ENCODE results near the gene TMIGD3.
"Not testable (repeated sequence)": the region's sequence is repeated elsewhere in the genome, so short reads cannot be mapped to it uniquely, and the experiment has no call there.

The TMIGD3 gene

DNA sequence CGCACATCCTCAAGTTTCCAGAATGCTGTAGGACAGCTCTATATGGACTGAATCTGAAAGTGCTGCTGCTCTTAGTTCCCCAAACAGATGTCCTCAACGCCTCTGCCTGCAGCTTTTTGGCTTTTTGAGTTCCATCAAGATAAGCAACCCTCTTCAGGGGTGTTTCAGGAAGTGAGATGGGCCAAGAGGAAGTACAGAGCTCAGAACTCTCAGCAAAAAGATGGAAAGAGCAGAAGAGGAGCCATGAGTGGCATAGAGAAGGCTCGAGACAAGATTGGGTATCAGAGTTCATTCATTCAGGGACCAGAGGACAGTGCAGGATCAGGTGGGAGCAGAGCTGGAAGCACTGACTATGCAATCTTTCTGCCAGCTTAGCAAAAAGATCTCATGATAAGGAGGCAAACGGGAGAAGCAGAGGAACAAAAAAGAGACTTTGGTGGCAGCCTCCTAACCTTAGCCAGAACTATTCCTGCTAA is at the start of gene TMIGD3, which contains the start of gene ADORA3:
TSS of gene TMIGD3 (minus strand) at position 49 of the 476 bp plus-strand sequence. CDS start 279 bp downstream, outside the sequence.
TSS of gene ADORA3 (minus strand) at position 49 of the 476 bp plus-strand sequence. CDS start 279 bp downstream, outside the sequence.
- no peak for DNase-seq (ENCODE audit: low read depth)
- H3K4me3 ChIP-seq (ENCODE audit: low read depth, low read length) = no peak within 1 kb of the TSS
- TF ChIP-seq, protein P1, sequence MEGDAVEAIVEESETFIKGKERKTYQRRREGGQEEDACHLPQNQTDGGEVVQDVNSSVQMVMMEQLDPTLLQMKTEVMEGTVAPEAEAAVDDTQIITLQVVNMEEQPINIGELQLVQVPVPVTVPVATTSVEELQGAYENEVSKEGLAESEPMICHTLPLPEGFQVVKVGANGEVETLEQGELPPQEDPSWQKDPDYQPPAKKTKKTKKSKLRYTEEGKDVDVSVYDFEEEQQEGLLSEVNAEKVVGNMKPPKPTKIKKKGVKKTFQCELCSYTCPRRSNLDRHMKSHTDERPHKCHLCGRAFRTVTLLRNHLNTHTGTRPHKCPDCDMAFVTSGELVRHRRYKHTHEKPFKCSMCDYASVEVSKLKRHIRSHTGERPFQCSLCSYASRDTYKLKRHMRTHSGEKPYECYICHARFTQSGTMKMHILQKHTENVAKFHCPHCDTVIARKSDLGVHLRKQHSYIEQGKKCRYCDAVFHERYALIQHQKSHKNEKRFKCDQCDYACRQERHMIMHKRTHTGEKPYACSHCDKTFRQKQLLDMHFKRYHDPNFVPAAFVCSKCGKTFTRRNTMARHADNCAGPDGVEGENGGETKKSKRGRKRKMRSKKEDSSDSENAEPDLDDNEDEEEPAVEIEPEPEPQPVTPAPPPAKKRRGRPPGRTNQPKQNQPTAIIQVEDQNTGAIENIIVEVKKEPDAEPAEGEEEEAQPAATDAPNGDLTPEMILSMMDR (conservative IDR thresholded peaks at IDR 0.05; ENCODE audit: low read depth, low read length) = no peak

DNA sequence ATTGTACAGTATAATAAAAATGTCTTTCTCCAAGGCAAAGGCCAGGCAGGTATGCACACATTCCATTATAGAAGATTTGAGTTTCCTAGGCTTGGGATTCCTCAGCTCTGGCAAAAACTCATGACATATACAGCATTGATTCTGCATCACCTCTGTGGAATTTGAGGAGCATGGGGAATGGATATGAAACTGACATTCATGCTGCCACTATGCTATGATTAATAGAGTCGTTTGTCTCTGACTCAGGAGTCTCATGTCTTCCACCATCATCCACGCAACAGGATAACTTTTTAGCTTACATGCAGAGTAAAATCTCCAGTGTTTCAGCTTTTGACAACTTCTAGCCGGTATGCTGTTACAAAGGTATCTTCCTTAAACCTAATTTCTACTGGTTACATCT is 49.8 kb upstream of the TMIGD3 start:
- no peak overlapping the region for H3K4me3 ChIP-seq (ENCODE audit: low read depth, low read length)
- TF ChIP-seq, protein P1 (conservative IDR thresholded peaks at IDR 0.05; ENCODE audit: low read depth, low read length) = no peak
- DNase-seq (ENCODE audit: low read depth) = peak; percentile 58

DNA sequence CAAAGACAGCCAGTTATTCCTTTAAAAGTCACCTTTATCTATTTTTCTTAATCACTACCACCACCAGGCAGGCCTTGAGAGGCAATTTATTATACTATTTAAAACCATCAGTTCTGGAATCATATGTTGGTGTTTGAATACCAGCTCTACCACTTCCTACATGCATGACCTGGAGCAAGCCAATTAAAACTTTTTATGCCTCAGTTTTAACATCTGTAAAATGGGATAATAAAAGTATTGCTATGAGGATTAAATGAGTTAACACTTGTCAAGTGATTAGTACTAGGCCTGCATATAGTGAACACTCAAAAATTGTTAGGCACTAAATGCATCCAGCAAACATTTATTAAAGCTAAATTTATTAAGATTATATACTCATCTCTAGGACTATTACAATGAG is 49.2 kb upstream of the TMIGD3 start:
- H3K4me3 ChIP-seq (ENCODE audit: low read depth, low read length) = no peak overlapping the region
- no peak for DNase-seq (ENCODE audit: low read depth)
- TF ChIP-seq, protein P1 (conservative IDR thresholded peaks at IDR 0.05; ENCODE audit: low read depth, low read length) = no peak

DNA sequence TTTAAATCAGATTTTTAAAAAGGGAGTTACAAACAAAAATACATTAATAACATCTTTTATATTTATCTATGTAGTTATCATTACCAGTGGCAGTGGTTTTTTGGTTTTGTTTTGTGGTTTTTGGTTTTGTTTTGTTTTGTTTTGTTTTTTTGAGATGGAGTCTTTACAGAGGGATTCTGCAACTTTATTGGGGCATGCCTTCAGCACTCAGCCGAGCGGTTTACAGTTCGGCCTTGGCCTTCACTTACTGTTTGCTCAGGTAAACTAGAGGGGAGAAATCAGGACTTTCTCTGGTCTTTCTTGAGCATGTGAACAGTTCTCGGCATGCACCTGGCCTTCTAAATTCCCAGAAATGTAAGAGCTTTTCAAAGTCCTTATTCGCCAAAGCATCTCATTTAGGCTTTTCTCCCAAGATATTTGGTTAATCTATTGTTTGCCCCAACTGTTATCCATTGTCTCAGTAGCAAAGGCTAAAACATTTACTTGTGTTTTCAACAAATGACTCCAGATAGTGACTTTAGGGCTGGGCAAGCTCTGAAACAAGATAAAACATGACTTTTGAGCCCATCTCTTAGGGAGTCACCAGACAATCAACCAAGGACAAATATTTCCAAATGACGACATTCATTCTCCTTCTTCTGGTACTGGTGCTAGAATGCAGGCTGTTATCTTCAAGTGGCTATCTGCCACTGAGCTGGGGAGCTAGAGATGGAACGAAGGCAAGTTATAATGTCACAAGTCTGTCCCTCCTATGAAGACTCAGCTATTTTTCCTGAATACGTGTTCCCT is 48.4 kb upstream of the TMIGD3 start:
- DNase-seq (ENCODE audit: low read depth) = no peak
- no peak overlapping the region for H3K4me3 ChIP-seq (ENCODE audit: low read depth, low read length)
- TF ChIP-seq, protein P1 (conservative IDR thresholded peaks at IDR 0.05; ENCODE audit: low read depth, low read length) = no peak

DNA sequence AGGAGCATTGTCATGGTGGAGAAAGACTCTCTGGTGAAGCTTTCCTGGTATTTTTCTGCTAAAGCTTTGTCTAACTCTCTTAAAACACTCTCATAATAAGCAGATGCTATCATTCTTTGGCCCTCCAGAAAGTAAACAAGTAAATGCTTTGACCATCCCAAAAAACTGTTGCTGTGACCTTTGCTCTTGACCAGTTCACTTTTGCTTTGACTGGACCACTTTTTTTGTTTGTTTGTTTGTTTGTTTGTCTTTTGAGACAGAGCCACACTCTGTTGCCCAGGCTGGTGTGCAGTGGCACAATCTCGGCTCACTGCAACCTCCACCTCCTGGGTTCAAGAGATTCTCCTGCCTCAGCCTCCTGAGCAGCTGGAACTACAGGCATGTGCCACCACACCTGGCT is 44.4 kb upstream of the TMIGD3 start:
- H3K4me3 ChIP-seq (ENCODE audit: low read depth, low read length) = not testable (repeated sequence)

DNA sequence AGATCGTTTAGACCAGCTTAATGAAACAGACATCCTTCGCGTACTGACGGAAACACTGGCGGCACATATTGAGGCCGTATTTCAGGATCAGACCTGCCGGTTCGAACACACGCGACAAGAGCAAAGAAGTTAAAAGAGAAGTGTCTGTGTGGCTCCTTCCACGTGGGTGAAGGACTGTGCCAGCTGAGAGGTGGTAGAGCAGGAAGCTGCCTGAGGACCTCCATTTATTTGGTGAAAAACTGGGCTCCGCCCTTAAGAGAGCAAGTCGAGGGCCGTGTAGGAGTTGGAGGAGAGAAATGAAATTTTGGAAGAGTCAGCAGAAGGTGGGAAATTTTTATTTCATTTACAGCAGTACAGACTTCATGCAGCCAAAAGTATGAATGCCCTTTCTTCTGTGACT is 38.8 kb upstream of the TMIGD3 start:
- TF ChIP-seq, protein P1 (conservative IDR thresholded peaks at IDR 0.05; ENCODE audit: low read depth, low read length) = no peak
- H3K4me3 ChIP-seq (ENCODE audit: low read depth, low read length) = no peak overlapping the region

More for the DNA sequence above, 44.4 kb upstream of the TMIGD3 start:
- DNase-seq (ENCODE audit: low read depth) = not testable (repeated sequence)

DNA sequence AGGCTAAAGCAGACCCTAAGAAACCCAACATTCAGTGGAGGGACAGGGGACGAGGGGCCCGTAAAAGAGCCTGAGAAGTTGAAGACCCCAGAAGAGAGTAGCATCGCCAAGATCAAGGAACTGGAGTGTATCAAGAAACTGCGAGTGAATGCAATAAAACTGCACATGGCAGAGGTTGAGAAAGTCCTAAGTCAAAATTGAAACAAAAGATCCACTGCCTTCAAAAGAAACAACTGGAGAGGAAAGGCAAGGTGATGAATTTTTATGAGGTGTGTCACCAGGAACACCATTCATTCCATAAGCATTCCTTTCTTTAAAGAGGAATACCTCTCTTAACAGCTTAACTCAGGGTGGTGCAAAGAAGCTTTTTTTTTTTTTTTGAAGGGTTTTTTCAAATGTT is 38.3 kb upstream of the TMIGD3 start:
- DNase-seq (ENCODE audit: low read depth) = peak; percentile 56
- no peak overlapping the region for H3K4me3 ChIP-seq (ENCODE audit: low read depth, low read length)
- TF ChIP-seq, protein P1 (conservative IDR thresholded peaks at IDR 0.05; ENCODE audit: low read depth, low read length) = no peak

More for the DNA sequence above, 38.8 kb upstream of the TMIGD3 start:
- DNase-seq (ENCODE audit: low read depth) = no peak
